ENCODE results near the gene IKZF1.

The IKZF1 gene

DNA sequence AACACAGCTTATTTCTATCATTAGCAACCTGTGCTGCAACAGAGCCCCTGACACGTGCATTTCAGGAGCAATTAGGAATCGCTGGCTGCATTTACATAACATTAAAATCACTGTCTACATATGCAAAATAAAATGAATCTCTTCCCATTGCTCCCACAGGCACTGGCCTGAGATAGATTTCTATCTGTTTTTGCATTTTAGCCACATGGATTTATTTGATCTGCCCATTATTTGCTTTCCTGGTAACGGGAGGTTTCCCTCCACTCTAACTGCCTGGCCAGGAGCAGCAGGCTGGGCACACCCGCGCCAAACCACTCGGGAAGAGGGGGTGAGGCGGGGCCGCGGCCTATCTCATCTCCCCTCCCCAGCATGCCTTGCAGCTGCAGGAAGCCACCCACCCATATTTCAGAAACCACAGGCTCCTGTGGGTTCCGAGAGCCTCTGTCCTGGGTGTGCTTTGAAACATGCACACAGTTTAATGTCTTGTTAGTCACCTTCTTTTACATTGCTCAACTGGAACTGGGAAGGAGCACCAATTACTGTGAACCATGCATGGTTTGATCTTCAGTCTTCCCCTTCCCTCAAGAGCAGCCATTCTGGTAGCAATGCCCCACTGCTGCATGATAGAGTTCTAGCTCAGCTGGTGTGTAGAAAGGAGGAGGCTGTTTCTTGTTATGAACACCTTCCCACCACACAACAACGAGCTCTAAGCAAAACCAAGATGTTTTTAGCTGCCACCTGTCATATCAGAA, 37.7 kb upstream of the IKZF1 start:
- Histone ChIP-seq H3K4me1 (ENCODE audit: insufficient read depth, low read length) (peaks cover 83% of the 10 kb centered on the region), H2AFZ (ENCODE audit: low read depth, low read length) (peak overlapping the region; percentile 56), H3K36me3 (ENCODE audit: insufficient read depth, low read length) (no peaks in the 10 kb centered on the region), H3K4me2 (ENCODE audit: insufficient read depth, low read length) (peak overlapping the region; percentile 66), H3K27ac (ENCODE audit: low read length) (peak overlapping the region; percentile 92), H3K27me3 (ENCODE audit: insufficient read depth, low read length, poor library complexity) (no peaks in the 10 kb centered on the region), H3K9me3 (ENCODE audit: insufficient read depth, low read length, severe bottlenecking) (peaks cover 4% of the 10 kb centered on the region), H3K9ac (ENCODE audit: low read depth, low read length) (peak overlapping the region; percentile 60), H3K79me2 (ENCODE audit: insufficient read depth, low read length) (no peaks in the 10 kb centered on the region), H4K20me1 (ENCODE audit: insufficient read depth, low read length) (no peaks in the 10 kb centered on the region), H3K4me3 (ENCODE audit: low read depth in 1 of 2, low read length in 2 of 2) (peak overlapping the region in 1 of 2 experiments; percentile 38; a peak in 2 of 4 replicates)
- peak; percentile 83 for ATAC-seq (ENCODE audit: insufficient read depth, low read depth)
- peak; percentile 94 for DNase-seq
- TF ChIP-seq, protein P1, sequence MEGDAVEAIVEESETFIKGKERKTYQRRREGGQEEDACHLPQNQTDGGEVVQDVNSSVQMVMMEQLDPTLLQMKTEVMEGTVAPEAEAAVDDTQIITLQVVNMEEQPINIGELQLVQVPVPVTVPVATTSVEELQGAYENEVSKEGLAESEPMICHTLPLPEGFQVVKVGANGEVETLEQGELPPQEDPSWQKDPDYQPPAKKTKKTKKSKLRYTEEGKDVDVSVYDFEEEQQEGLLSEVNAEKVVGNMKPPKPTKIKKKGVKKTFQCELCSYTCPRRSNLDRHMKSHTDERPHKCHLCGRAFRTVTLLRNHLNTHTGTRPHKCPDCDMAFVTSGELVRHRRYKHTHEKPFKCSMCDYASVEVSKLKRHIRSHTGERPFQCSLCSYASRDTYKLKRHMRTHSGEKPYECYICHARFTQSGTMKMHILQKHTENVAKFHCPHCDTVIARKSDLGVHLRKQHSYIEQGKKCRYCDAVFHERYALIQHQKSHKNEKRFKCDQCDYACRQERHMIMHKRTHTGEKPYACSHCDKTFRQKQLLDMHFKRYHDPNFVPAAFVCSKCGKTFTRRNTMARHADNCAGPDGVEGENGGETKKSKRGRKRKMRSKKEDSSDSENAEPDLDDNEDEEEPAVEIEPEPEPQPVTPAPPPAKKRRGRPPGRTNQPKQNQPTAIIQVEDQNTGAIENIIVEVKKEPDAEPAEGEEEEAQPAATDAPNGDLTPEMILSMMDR (IDR thresholded peaks at IDR 0.05; ENCODE audit: borderline replicate concordance, extremely low read depth, low read length, poor library complexity, severe bottlenecking) = no peak
- no peak for TF ChIP-seq EZH2 (IDR thresholded peaks at IDR 0.05; ENCODE audit: borderline replicate concordance, low read depth, low read length, severe bottlenecking)

DNA sequence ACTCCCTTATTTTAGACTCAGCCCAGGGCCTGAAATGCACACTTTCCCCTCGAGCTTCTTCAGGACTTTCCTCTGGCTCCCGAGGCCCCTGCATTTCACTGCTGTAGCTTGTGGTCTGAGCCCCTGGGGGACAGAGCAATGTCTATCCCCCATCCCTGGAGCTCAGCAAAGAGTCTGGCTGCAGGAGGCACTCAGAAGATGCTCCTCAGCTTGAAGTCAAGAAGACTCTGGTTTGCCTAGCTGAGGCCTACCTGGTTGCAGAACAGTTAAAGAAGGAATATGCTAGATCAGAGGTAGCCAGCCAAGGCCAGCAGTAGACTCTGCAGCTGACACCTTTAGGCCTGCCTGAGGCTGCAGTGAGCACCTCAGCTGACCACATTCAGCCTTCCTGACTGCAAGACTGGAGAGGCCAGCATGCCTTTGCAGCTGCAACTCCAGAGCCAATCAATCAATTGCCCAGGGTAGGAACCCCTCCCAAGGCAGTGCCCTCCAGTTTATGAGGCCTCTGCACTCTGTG, 36.9 kb upstream of the IKZF1 start:
- H3K9me3 ChIP-seq (ENCODE audit: insufficient read depth, low read length, severe bottlenecking) = peaks cover 4% of the 10 kb centered on the region
- H3K4me1 ChIP-seq (ENCODE audit: insufficient read depth, low read length) = peaks cover 76% of the 10 kb centered on the region
- H3K79me2 ChIP-seq (ENCODE audit: insufficient read depth, low read length) = no peaks in the 10 kb centered on the region
- H3K27ac ChIP-seq (ENCODE audit: low read length) = peak overlapping the region; percentile 92
- TF ChIP-seq EZH2 (IDR thresholded peaks at IDR 0.05; ENCODE audit: borderline replicate concordance, low read depth, low read length, severe bottlenecking) = no peak
- TF ChIP-seq, protein P1 (IDR thresholded peaks at IDR 0.05; ENCODE audit: borderline replicate concordance, extremely low read depth, low read length, poor library complexity, severe bottlenecking) = no peak
- H3K4me3 ChIP-seq (ENCODE audit: low read depth in 1 of 2, low read length in 2 of 2) = peak overlapping the region in 1 of 2 experiments; percentile 38; a peak in 2 of 4 replicates
- no peaks in the 10 kb centered on the region for H3K27me3 ChIP-seq (ENCODE audit: insufficient read depth, low read length, poor library complexity)
- peak overlapping the region; percentile 56 for H2AFZ ChIP-seq (ENCODE audit: low read depth, low read length)
- H3K4me2 ChIP-seq (ENCODE audit: insufficient read depth, low read length) = peak overlapping the region; percentile 66
- no peaks in the 10 kb centered on the region for H4K20me1 ChIP-seq (ENCODE audit: insufficient read depth, low read length)
- ATAC-seq (ENCODE audit: insufficient read depth, low read depth) = peak; percentile 13
- peak; percentile 61 for DNase-seq
- peak overlapping the region; percentile 60 for H3K9ac ChIP-seq (ENCODE audit: low read depth, low read length)
- no peaks in the 10 kb centered on the region for H3K36me3 ChIP-seq (ENCODE audit: insufficient read depth, low read length)

DNA sequence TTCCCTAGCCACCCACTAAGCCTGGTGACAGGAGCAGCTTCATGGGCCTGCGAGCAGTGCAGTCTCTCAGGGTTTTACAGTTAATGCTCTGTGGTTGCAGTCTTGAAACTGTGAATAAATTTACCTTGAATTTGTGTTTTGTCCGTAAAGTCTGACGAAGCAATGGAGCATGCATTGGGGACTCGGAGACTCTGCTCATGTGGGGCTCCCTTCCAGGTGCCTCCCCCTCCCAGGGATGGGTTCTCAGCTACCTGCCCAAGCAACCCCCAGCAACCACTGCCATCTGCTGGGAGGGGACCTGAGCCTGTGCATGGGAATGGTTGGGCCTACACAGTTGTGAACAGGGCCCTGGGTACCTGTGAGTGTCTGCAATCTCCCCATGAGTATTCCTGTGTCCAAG, 36.3 kb upstream of the IKZF1 start:
- peak; percentile 51 for DNase-seq
- Histone ChIP-seq H3K4me3 (ENCODE audit: low read depth in 1 of 2, low read length in 2 of 2) (peak overlapping the region in 1 of 2 experiments; percentile 38; a peak in 2 of 4 replicates), H3K9me3 (ENCODE audit: insufficient read depth, low read length, severe bottlenecking) (peaks cover 4% of the 10 kb centered on the region), H3K4me2 (ENCODE audit: insufficient read depth, low read length) (peak overlapping the region; percentile 66), H2AFZ (ENCODE audit: low read depth, low read length) (peak overlapping the region; percentile 56), H3K9ac (ENCODE audit: low read depth, low read length) (peak overlapping the region; percentile 60), H3K4me1 (ENCODE audit: insufficient read depth, low read length) (peaks cover 76% of the 10 kb centered on the region), H4K20me1 (ENCODE audit: insufficient read depth, low read length) (no peaks in the 10 kb centered on the region), H3K36me3 (ENCODE audit: insufficient read depth, low read length) (no peaks in the 10 kb centered on the region), H3K27me3 (ENCODE audit: insufficient read depth, low read length, poor library complexity) (no peaks in the 10 kb centered on the region), H3K79me2 (ENCODE audit: insufficient read depth, low read length) (no peaks in the 10 kb centered on the region), H3K27ac (ENCODE audit: low read length) (peak overlapping the region; percentile 92)
- TF ChIP-seq, protein P1 (IDR thresholded peaks at IDR 0.05; ENCODE audit: borderline replicate concordance, extremely low read depth, low read length, poor library complexity, severe bottlenecking) = peak; percentile 61
- no peak for TF ChIP-seq EZH2 (IDR thresholded peaks at IDR 0.05; ENCODE audit: borderline replicate concordance, low read depth, low read length, severe bottlenecking)
- ATAC-seq (ENCODE audit: insufficient read depth, low read depth) = no peak

Measured in DND-41 (cell line).